Trophoblast cell (in vitro differentiated cells and primary cell): ENCODE results near the gene SCP2D1.

Source experiments
- DNase-seq, 2 donors: peaks; one replicate each; pipeline ENCODE4 v3.0.0-alpha.2; 2016
- H2AFZ ChIP-seq: 2 replicates; pipeline ENCODE4 v1.6.1; 2013; ENCODE audit warnings: low read length, moderate library complexity, mild to moderate bottlenecking; ENCODE audit not compliant: insufficient read depth, poor library complexity
- H2AK5ac ChIP-seq: 2 replicates; pipeline ENCODE4 v1.6.1; 2013; ENCODE audit warnings: mild to moderate bottlenecking, low read length
- H2BK120ac ChIP-seq: 2 replicates; pipeline ENCODE4 v1.6.1; 2013; ENCODE audit warnings: low read length, mild to moderate bottlenecking, moderate library complexity; ENCODE audit not compliant: insufficient read depth, poor library complexity
- H2BK12ac ChIP-seq: 2 replicates; pipeline ENCODE4 v1.6.1; 2013; ENCODE audit warnings: mild to moderate bottlenecking, low read length, moderate library complexity
- H2BK5ac ChIP-seq: 2 replicates; pipeline ENCODE4 v1.6.1; 2013; ENCODE audit warnings: low read length, low read depth, moderate library complexity, mild to moderate bottlenecking; ENCODE audit not compliant: poor library complexity
- H3K14ac ChIP-seq: 2 replicates; pipeline ENCODE4 v1.6.1; 2013; ENCODE audit warnings: mild to moderate bottlenecking, low read length
- H3K18ac ChIP-seq: 2 replicates; pipeline ENCODE4 v1.6.1; 2013; ENCODE audit warnings: mild to moderate bottlenecking, low read length
- H3K23ac ChIP-seq: 2 replicates; pipeline ENCODE4 v1.6.1; 2013; ENCODE audit warnings: low read length
- H3K27ac ChIP-seq: 2 replicates; pipeline ENCODE4 v1.5.1; 2013; ENCODE audit warnings: low read depth, mild to moderate bottlenecking, inconsistent platforms, low read length, moderate library complexity
- H3K27me3 ChIP-seq: 2 replicates; pipeline ENCODE4 v1.6.1; 2013; ENCODE audit warnings: inconsistent platforms, mild to moderate bottlenecking, low read length, moderate library complexity; ENCODE audit not compliant: insufficient read depth
- H3K36me3 ChIP-seq, 2 experiments: 1 replicate in 1 of 2; 2 replicates in 1 of 2; pipeline ENCODE4 v1.6.1; 2013; ENCODE audit warnings: low read length in 2 of 2, mild to moderate bottlenecking in 2 of 2, moderate library complexity in 1 of 2; ENCODE audit not compliant: insufficient read depth in 2 of 2, control insufficient read depth in 1 of 2
- H3K4ac ChIP-seq: 2 replicates; pipeline ENCODE4 v1.6.1; 2013; ENCODE audit warnings: low read depth, mild to moderate bottlenecking, low read length, moderate library complexity
- H3K4me1 ChIP-seq, 2 experiments: 1 replicate in 1 of 2; 2 replicates in 1 of 2; pipeline ENCODE4 v1.6.1; 2013; ENCODE audit warnings: low read length in 2 of 2, mild to moderate bottlenecking in 2 of 2, moderate library complexity in 1 of 2; ENCODE audit not compliant: insufficient read depth in 2 of 2, control insufficient read depth in 1 of 2
- H3K4me2 ChIP-seq: 2 replicates; pipeline ENCODE4 v1.6.1; 2013; ENCODE audit warnings: inconsistent platforms, mild to moderate bottlenecking, low read length, moderate library complexity
- H3K4me3 ChIP-seq: 2 replicates; pipeline ENCODE4 v1.5.1; 2013; ENCODE audit warnings: mild to moderate bottlenecking, low read depth, low read length, inconsistent platforms
- H3K79me1 ChIP-seq: one replicate; pipeline ENCODE4 v1.6.1; 2013; ENCODE audit warnings: low read length
- H3K79me2 ChIP-seq: 2 replicates; pipeline ENCODE4 v1.6.1; 2013; ENCODE audit warnings: low read length, mild to moderate bottlenecking; ENCODE audit not compliant: control insufficient read depth, insufficient read depth, poor library complexity
- H3K9ac ChIP-seq: 2 replicates; pipeline ENCODE4 v1.6.1; 2013; ENCODE audit warnings: mild to moderate bottlenecking, low read length
- H3K9me3 ChIP-seq: 2 replicates; pipeline ENCODE4 v1.6.1; 2013; ENCODE audit warnings: low read depth, mild to moderate bottlenecking, control low read depth, inconsistent platforms, low read length; ENCODE audit not compliant: insufficient read depth
- H4K12ac ChIP-seq: 2 replicates; pipeline ENCODE4 v1.6.1; 2013; ENCODE audit warnings: low read depth, mild to moderate bottlenecking, low read length, moderate library complexity
- H4K8ac ChIP-seq: 2 replicates; pipeline ENCODE4 v1.6.1; 2013; ENCODE audit warnings: low read depth, mild to moderate bottlenecking, low read length, moderate library complexity
- H4K91ac ChIP-seq: one replicate; pipeline ENCODE4 v1.6.1; 2013; ENCODE audit warnings: low read depth, mild to moderate bottlenecking, low read length, moderate library complexity
- WGBS: extraction: QIAGEN DNeasy Blood & Tissue Kit; methylation state at CpG from one replicate; pipeline ENCODE4 v1.1.7; 2013; ENCODE audit warnings: missing lambda C conversion rate; ENCODE audit not compliant: insufficient read length, insufficient coverage; ENCODE audit errors: extremely low coverage; 5-methylcytosine and 5-hydroxymethylcytosine counted together

SCP2D1 gene

DNA sequence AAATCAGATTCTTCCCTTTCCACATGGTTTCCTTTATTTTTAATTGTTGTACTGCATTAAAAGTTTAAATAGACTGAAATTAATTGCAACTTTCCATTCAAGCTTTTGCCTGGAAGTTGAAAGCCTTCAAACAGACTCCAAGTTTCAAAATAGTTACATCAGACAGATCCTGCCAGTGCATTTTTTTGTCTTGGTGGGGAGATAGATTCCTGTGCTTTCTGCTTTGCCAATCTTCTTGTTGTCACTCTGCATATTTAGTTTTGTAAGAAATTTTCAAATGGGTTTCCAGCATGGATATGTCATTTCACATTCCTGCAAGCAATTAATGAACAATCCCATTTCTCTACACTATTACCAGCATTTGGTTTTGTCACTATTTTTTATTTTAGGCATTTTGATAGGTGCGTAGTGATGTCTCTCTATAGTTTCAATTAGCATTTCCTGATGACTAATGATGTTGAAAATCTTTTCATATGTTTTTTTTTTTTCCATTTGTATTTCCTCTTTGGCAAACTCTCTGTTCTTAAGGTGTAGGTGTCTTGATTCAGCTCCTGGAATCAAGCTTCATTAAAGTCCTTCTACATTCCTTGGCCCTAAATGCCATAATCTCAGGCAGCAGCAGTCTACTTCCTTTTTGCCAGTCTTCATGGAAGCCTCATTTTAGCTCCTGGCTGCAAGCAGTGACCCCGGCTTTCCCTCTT lies 40.5 kb downstream of the SCP2D1 start:
- Histone ChIP-seq H3K14ac (no peak overlapping the region), H3K79me2 (no peaks in the 10 kb centered on the region), H3K79me1 (no peaks in the 10 kb centered on the region), H2BK5ac (no peak overlapping the region), H4K12ac (no peak overlapping the region), H3K27ac (no peak overlapping the region), H3K4me3 (no peak overlapping the region), H3K9ac (no peak overlapping the region), H3K4me2 (no peak overlapping the region), H4K91ac (no peak overlapping the region), H2AK5ac (no peak overlapping the region), H2AFZ (no peak overlapping the region), H3K23ac (no peak overlapping the region), H2BK12ac (no peak overlapping the region), H3K27me3 (no peaks in the 10 kb centered on the region), H4K8ac (no peak overlapping the region), H2BK120ac (no peak overlapping the region), H3K9me3 (no peaks in the 10 kb centered on the region), H3K18ac (no peak overlapping the region), H3K4me1 (no peaks in the 10 kb centered on the region), H3K4ac (no peak overlapping the region), H3K36me3 (no peaks in the 10 kb centered on the region)
- no CpG with 5 or more reads among the region's 2 CpGs for WGBS
- no peak for DNase-seq

DNA sequence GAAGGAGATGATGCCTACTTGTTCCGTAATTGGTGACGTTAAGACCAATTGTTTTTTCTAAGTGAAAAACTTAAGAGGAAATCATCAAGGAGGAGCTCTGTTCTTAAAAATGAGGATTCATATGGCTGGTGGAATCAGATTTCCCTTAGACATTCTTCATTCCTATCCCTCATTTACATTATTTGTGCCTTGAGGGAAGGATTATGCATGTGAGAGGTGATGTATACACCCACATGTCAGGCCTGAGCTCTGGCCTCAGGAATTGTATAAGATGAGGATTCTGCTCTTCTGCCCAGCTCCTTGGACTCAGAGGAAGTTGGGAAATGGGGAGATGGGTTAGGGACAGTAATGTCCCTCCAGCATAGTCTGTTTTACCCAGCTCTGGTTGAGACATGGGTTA lies 42.3 kb downstream of the SCP2D1 start:
- no peak for DNase-seq
- WGBS, result no CpG with 5 or more reads among the region's 2 CpGs

DNA sequence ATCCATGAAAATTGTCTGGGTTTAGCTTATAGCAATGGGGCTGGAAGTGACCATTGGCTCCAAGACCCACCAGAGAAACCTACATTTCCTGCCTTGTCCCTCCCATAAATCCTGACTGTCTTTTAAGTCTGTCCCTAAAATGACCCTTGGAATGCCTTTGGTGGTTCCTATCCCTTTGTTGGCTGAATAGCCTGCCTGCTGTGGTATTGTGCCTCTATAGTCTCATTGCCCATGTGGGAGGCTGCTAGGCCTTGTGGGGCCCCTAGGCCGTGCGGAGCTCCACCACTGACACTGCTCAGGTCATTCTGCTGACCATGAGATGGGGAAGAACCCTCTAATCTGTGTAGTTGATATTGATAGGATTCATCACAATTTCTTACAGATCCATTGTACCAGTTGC lies 43.3 kb downstream of the SCP2D1 start:
- H3K36me3 ChIP-seq, result no peaks in the 10 kb centered on the region
- no peak for DNase-seq
- no peak overlapping the region for H3K18ac ChIP-seq
- WGBS, result no CpG with 5 or more reads among the region's 2 CpGs
- no peak overlapping the region for H2AFZ ChIP-seq
- H3K23ac ChIP-seq, result no peak overlapping the region
- H3K79me1 ChIP-seq, result no peaks in the 10 kb centered on the region
- no peak overlapping the region for H3K14ac ChIP-seq
- no peaks in the 10 kb centered on the region for H3K79me2 ChIP-seq
- no peaks in the 10 kb centered on the region for H3K4me1 ChIP-seq
- no peak overlapping the region for H3K4ac ChIP-seq
- no peak overlapping the region for H2AK5ac ChIP-seq
- H3K9ac ChIP-seq, result no peak overlapping the region
- no peak overlapping the region for H2BK120ac ChIP-seq
- H3K27me3 ChIP-seq, result no peaks in the 10 kb centered on the region
- no peak overlapping the region for H3K4me3 ChIP-seq
- no peak overlapping the region for H2BK5ac ChIP-seq
- no peak overlapping the region for H3K27ac ChIP-seq
- no peak overlapping the region for H4K8ac ChIP-seq
- peaks cover 3% of the 10 kb centered on the region for H3K9me3 ChIP-seq
- H3K4me2 ChIP-seq, result no peak overlapping the region
- H2BK12ac ChIP-seq, result no peak overlapping the region
- no peak overlapping the region for H4K12ac ChIP-seq
- no peak overlapping the region for H4K91ac ChIP-seq

More for the DNA sequence above, 42.3 kb downstream of the SCP2D1 start:
- H3K4ac ChIP-seq, result no peak overlapping the region
- H3K14ac ChIP-seq, result no peak overlapping the region
- no peak overlapping the region for H2AFZ ChIP-seq
- H3K27me3 ChIP-seq, result no peaks in the 10 kb centered on the region
- H3K18ac ChIP-seq, result no peak overlapping the region
- no peaks in the 10 kb centered on the region for H3K79me1 ChIP-seq
- no peak overlapping the region for H4K12ac ChIP-seq
- no peak overlapping the region for H4K91ac ChIP-seq
- peaks cover 3% of the 10 kb centered on the region for H3K9me3 ChIP-seq
- no peak overlapping the region for H3K4me3 ChIP-seq
- no peak overlapping the region for H2BK5ac ChIP-seq
- H4K8ac ChIP-seq, result no peak overlapping the region
- H2BK12ac ChIP-seq, result no peak overlapping the region
- no peaks in the 10 kb centered on the region for H3K79me2 ChIP-seq
- no peak overlapping the region for H3K23ac ChIP-seq
- no peaks in the 10 kb centered on the region for H3K36me3 ChIP-seq
- no peak overlapping the region for H3K27ac ChIP-seq
- H3K4me1 ChIP-seq, result no peaks in the 10 kb centered on the region
- no peak overlapping the region for H2AK5ac ChIP-seq
- no peak overlapping the region for H3K9ac ChIP-seq
- no peak overlapping the region for H3K4me2 ChIP-seq
- no peak overlapping the region for H2BK120ac ChIP-seq

DNA sequence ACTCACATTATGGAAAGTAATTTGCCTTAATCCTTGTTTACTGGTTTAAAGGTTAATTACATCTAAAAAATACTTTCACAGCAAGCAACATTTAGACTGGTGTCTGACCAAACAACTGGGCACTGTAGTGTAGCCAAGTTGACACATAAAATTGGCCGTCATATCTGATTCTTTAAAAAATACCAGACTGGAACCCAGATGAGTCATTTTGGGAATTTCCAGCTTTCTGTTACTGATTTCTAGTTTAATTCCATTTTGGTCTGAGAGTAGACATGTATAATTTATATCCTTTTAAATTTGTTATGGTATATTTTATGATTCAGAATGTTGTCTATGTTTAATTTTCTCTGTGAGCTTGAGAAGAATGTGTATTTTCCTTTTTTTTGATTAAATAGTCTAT lies 44.1 kb downstream of the SCP2D1 start:
- DNase-seq, result peak in 1 of 2 donors; percentile 6
- no peak overlapping the region for H2BK12ac ChIP-seq
- no peak overlapping the region for H3K4me2 ChIP-seq
- no peak overlapping the region for H2BK120ac ChIP-seq
- H3K27ac ChIP-seq, result no peak overlapping the region
- no peak overlapping the region for H3K4ac ChIP-seq
- no peak overlapping the region for H3K14ac ChIP-seq
- H3K79me1 ChIP-seq, result no peaks in the 10 kb centered on the region
- H3K36me3 ChIP-seq, result no peaks in the 10 kb centered on the region
- no peak overlapping the region for H3K9ac ChIP-seq
- no CpG with 5 or more reads among the region's 1 CpG for WGBS
- H4K12ac ChIP-seq, result no peak overlapping the region
- no peaks in the 10 kb centered on the region for H3K4me1 ChIP-seq
- H3K9me3 ChIP-seq, result peaks cover 3% of the 10 kb centered on the region
- H2AK5ac ChIP-seq, result no peak overlapping the region
- no peak overlapping the region for H3K23ac ChIP-seq
- no peaks in the 10 kb centered on the region for H3K27me3 ChIP-seq
- H4K8ac ChIP-seq, result no peak overlapping the region
- no peak overlapping the region for H4K91ac ChIP-seq
- no peak overlapping the region for H2AFZ ChIP-seq
- no peak overlapping the region for H3K18ac ChIP-seq
- no peak overlapping the region for H3K4me3 ChIP-seq
- no peaks in the 10 kb centered on the region for H3K79me2 ChIP-seq
- H2BK5ac ChIP-seq, result no peak overlapping the region
